Tibial nerve (tissue), 4 donors: Measurements from ENCODE around the gene PHAF1. TPM values are rescaled to one million over a fixed set of nuclear protein-coding genes. Genes with fewer than 3 reads are reported as not detected.

Experiments
- DNase-seq, 2 donors: peaks; one replicate each; pipeline ENCODE4 v3.0.0-alpha.2; 2019; ENCODE audit warnings: low spot score in 2 of 2
- H3K27ac ChIP-seq, 4 donors: fragments of 200-600 bp; sonication (generic) in 3 of 4; one replicate each; pipeline ENCODE4 v1.5.1; 2017 to 2019; ENCODE audit warnings: mild to moderate bottlenecking in 1 of 4
- H3K27me3 ChIP-seq, 2 donors: fragments of 200-600 bp; sonication (generic) in 1 of 2; one replicate each; pipeline versions ENCODE4 v1.5.1 to v1.6.0; 2017 to 2019
- H3K36me3 ChIP-seq, 3 donors: fragments of 200-600 bp; sonication (generic); one replicate each; pipeline ENCODE4 v1.5.1; 2018 to 2019
- H3K4me1 ChIP-seq, 4 donors: fragments of 200-600 bp; sonication (generic) in 3 of 4; one replicate each; pipeline ENCODE4 v1.5.1; 2017 to 2019
- H3K4me3 ChIP-seq, 4 donors: fragments of 200-600 bp; sonication (generic) in 3 of 4; one replicate each; pipeline ENCODE4 v1.5.1; 2017 to 2019; ENCODE audit warnings: mild to moderate bottlenecking in 1 of 4, moderate library complexity in 1 of 4
- H3K9me3 ChIP-seq, 4 donors: fragments of 200-600 bp; sonication (generic) in 3 of 4; one replicate each; pipeline ENCODE4 v1.5.1; 2017 to 2019
- EP300 ChIP-seq, 2 donors: sonication (generic); formaldehyde crosslinking; IDR thresholded peaks; one replicate each; pipeline ENCODE4 v1.6.1; 2017; ENCODE audit warnings: antibody characterized with exemption in 2 of 2, mild to moderate bottlenecking in 1 of 2
- POLR2A ChIP-seq, 2 donors: fragments of 450-650 bp; IDR thresholded peaks; one replicate each; pipeline ENCODE4 v1.6.1; 2017; ENCODE audit warnings: antibody characterized with exemption in 2 of 2, mild to moderate bottlenecking in 2 of 2, moderate library complexity in 2 of 2
- WGBS, 2 donors: methylation state at CpG; one replicate each; pipeline ENCODE4 v1.1.5; 2018; 5-methylcytosine and 5-hydroxymethylcytosine counted together
- total RNA-seq, 4 donors: library from RNA; depleted of rRNA; stranded (reverse); fragments of >200 nt; gene quantifications; one replicate each; pipeline ENCODE4 v1.1.0, GENCODE V29; 2016
- TF ChIP-seq, protein P1 (sequence below), 5 experiments: fragments of 200-600 bp in 3 of 5; fragments of 450-650 bp in 2 of 5; sonication (generic) in 3 of 5; IDR thresholded peaks; one replicate each; pipeline ENCODE4 v1.5.1; 2016 to 2019; ENCODE audit warnings: antibody characterized with exemption in 5 of 5, mild to moderate bottlenecking in 3 of 5, moderate library complexity in 2 of 5

PHAF1 gene
- total RNA-seq, 4 donors from 2014 or later: 22.2 to 34.5 (median 28.1) TPM

- WGBS, 2 donors: 92 to 95% methylated on average over 3 of the region's 3 CpGs
- Histone ChIP-seq H3K4me3 (no peak overlapping the region), H3K27me3 (no peaks in the 10 kb centered on the region), H3K4me1 (no peaks in the 10 kb centered on the region), H3K27ac (no peak overlapping the region), H3K9me3 (no peaks in the 10 kb centered on the region), H3K36me3 (peaks cover 0 to 93% (median 7%) of the 10 kb centered on the region in 3 donors)
- no peak for DNase-seq
- TF ChIP-seq EP300 (IDR thresholded peaks at IDR 0.05): no peak
- no peak for TF ChIP-seq POLR2A (IDR thresholded peaks at IDR 0.05)
- TF ChIP-seq, protein P1, sequence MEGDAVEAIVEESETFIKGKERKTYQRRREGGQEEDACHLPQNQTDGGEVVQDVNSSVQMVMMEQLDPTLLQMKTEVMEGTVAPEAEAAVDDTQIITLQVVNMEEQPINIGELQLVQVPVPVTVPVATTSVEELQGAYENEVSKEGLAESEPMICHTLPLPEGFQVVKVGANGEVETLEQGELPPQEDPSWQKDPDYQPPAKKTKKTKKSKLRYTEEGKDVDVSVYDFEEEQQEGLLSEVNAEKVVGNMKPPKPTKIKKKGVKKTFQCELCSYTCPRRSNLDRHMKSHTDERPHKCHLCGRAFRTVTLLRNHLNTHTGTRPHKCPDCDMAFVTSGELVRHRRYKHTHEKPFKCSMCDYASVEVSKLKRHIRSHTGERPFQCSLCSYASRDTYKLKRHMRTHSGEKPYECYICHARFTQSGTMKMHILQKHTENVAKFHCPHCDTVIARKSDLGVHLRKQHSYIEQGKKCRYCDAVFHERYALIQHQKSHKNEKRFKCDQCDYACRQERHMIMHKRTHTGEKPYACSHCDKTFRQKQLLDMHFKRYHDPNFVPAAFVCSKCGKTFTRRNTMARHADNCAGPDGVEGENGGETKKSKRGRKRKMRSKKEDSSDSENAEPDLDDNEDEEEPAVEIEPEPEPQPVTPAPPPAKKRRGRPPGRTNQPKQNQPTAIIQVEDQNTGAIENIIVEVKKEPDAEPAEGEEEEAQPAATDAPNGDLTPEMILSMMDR (IDR thresholded peaks at IDR 0.05): no peak
Measured at GRCh38 chr16:67129422-67129821, 19.7 kb downstream of the PHAF1 start.

- DNase-seq: no peak
- Histone ChIP-seq H3K9me3 (no peaks in the 10 kb centered on the region), H3K36me3 (peaks cover 6 to 100% (median 16%) of the 10 kb centered on the region in 3 donors), H3K27ac (no peak overlapping the region), H3K4me1 (no peaks in the 10 kb centered on the region), H3K27me3 (no peaks in the 10 kb centered on the region), H3K4me3 (no peak overlapping the region)
- WGBS, 2 donors: 51 to 64% methylated on average over 3 of the region's 3 CpGs
- TF ChIP-seq POLR2A (IDR thresholded peaks at IDR 0.05): no peak
Measured at GRCh38 chr16:67137605-67138004, 27.9 kb downstream of the PHAF1 start.

GRCh38 chr16:67141391-67141790, 31.6 kb downstream of the PHAF1 start:
- no peak for DNase-seq
- Histone ChIP-seq H3K4me3 (no peak overlapping the region), H3K27me3 (no peaks in the 10 kb centered on the region), H3K9me3 (no peaks in the 10 kb centered on the region), H3K36me3 (peaks cover 6 to 100% (median 29%) of the 10 kb centered on the region in 3 donors), H3K27ac (no peak overlapping the region), H3K4me1 (no peaks in the 10 kb centered on the region)
- TF ChIP-seq, protein P1 (IDR thresholded peaks at IDR 0.05): no peak
- TF ChIP-seq EP300 (IDR thresholded peaks at IDR 0.05) (no peak), POLR2A (IDR thresholded peaks at IDR 0.05) (no peak)
- WGBS, 2 donors: 89 to 100% methylated on average over 9 to 10 of the region's 13 CpGs

- no peaks in the 10 kb centered on the region for H3K4me1 ChIP-seq
- no peak for DNase-seq
- H3K27ac ChIP-seq: no peak overlapping the region
- TF ChIP-seq, protein P1 (IDR thresholded peaks at IDR 0.05): no peak
- no peak for TF ChIP-seq EP300 (IDR thresholded peaks at IDR 0.05)
- no peak for TF ChIP-seq POLR2A (IDR thresholded peaks at IDR 0.05)
- 83 to 93% methylated on average over 5 to 7 of the region's 9 CpGs for WGBS, 2 donors
- H3K36me3 ChIP-seq: peaks cover 6 to 100% (median 30%) of the 10 kb centered on the region in 3 donors
- no peaks in the 10 kb centered on the region for H3K27me3 ChIP-seq
- H3K4me3 ChIP-seq: no peak overlapping the region
- no peaks in the 10 kb centered on the region for H3K9me3 ChIP-seq
Measured at GRCh38 chr16:67142342-67142741, 32.6 kb downstream of the PHAF1 start.

DNA sequence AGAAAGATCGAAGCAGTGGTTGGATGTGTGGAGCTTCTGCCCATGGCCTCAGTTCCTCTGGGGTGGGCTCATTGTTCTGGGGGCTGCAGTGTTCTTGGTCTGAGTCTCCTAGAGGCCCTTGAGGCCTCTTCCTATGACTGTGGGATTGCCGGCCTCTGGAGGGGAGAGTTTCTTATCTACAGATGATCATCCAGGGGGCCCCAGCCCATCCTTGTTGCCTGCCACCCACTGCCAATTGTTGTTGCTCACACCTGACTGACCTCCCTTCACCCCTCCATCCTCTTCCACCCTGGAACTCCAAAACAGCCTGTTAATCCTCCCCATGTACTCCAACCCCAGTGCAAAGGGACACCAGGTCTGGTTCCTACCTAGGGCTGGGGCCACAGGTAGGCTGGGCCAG, 35.2 kb downstream of the PHAF1 start:
- TF ChIP-seq EP300 (IDR thresholded peaks at IDR 0.05): no peak
- TF ChIP-seq, protein P1 (IDR thresholded peaks at IDR 0.05): no peak
- no peak for TF ChIP-seq POLR2A (IDR thresholded peaks at IDR 0.05)
- H3K27ac ChIP-seq: no peak overlapping the region
- WGBS, 2 donors: 92 to 97% methylated on average over 2 of the region's 2 CpGs
- peaks cover 0 to 6% of the 10 kb centered on the region in 2 donors for H3K27me3 ChIP-seq
- H3K4me3 ChIP-seq: no peak overlapping the region
- H3K36me3 ChIP-seq: peaks cover 6 to 99% (median 30%) of the 10 kb centered on the region in 3 donors
- no peaks in the 10 kb centered on the region for H3K9me3 ChIP-seq
- no peak for DNase-seq
- H3K4me1 ChIP-seq: peaks cover 0 to 4% (median 0%) of the 10 kb centered on the region in 4 donors

DNA sequence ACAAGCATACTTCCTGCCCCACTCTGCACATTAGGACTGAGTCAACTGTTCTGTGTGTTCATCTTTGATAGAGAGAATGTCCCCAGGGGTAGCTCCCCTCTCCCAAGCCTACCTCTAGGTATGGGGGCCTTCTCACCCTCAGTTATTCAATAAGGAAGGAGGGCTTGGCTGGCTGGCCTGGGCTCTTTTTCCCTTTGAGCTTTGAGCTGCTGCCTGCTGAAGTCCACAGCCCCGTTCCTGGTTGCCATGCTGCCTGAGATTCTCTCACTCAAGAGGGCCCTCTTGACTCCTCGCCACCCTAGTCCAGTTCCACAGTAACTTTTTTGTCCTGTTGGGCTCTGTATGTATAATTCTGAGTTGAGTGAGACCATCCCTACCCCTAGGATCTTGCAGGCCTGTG, 36.0 kb downstream of the PHAF1 start:
- 85 to 88% methylated on average over 2 of the region's 2 CpGs for WGBS, 2 donors
- TF ChIP-seq POLR2A (IDR thresholded peaks at IDR 0.05): no peak
- TF ChIP-seq, protein P1 (IDR thresholded peaks at IDR 0.05): no peak
- TF ChIP-seq EP300 (IDR thresholded peaks at IDR 0.05): no peak
- H3K27me3 ChIP-seq: peaks cover 0 to 11% of the 10 kb centered on the region in 2 donors

More for the DNA sequence above, 36.0 kb downstream of the PHAF1 start:
- Histone ChIP-seq H3K9me3 (no peaks in the 10 kb centered on the region), H3K27ac (no peak overlapping the region), H3K36me3 (peaks cover 3 to 91% (median 26%) of the 10 kb centered on the region in 3 donors), H3K4me1 (peaks cover 0 to 12% (median 6%) of the 10 kb centered on the region in 4 donors), H3K4me3 (no peak overlapping the region)
- DNase-seq: no peak
